ENCODE data around the gene PTPRN2.

Gene PTPRN2

DNA sequence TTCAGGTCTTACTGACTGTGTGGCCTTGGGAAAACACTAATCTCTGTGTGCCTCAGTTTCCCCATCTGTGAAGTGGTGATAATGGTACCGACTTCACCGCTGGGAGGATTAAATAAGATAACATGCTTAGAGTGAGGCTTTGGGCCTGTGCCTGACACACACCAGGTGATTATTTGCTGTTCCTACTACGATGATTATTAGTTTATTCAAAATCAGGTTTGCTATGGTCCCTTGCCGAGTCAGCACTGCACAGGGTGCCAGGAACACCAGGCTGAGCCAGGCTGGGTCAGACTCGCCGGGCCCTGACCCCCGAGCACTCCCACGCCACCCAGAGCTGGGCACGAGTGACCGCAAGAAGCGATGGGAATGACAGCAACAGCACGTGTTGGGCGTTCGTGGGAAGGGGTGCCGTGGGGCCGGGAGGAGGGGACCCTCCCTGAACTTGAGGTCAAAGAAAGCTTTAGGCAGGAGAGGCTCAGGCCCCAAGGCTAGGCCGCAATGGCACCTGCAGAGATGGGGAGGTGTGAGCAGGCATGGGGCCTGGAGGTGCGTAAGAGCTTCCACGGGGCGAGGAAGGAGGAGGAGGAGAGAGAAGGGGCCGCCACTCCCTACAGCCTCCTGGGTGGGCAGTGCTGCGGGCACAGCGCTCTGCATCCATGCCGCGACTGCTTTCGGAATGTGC lies 925.4 kb downstream of the PTPRN2 start:
- DNase-seq (ENCODE audit: low read depth) = no peak
- TF ChIP-seq, protein P1, sequence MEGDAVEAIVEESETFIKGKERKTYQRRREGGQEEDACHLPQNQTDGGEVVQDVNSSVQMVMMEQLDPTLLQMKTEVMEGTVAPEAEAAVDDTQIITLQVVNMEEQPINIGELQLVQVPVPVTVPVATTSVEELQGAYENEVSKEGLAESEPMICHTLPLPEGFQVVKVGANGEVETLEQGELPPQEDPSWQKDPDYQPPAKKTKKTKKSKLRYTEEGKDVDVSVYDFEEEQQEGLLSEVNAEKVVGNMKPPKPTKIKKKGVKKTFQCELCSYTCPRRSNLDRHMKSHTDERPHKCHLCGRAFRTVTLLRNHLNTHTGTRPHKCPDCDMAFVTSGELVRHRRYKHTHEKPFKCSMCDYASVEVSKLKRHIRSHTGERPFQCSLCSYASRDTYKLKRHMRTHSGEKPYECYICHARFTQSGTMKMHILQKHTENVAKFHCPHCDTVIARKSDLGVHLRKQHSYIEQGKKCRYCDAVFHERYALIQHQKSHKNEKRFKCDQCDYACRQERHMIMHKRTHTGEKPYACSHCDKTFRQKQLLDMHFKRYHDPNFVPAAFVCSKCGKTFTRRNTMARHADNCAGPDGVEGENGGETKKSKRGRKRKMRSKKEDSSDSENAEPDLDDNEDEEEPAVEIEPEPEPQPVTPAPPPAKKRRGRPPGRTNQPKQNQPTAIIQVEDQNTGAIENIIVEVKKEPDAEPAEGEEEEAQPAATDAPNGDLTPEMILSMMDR (conservative IDR thresholded peaks at IDR 0.05; ENCODE audit: low read depth, low read length) = no peak
- no peak overlapping the region for H3K4me3 ChIP-seq (ENCODE audit: low read depth, low read length)

DNA sequence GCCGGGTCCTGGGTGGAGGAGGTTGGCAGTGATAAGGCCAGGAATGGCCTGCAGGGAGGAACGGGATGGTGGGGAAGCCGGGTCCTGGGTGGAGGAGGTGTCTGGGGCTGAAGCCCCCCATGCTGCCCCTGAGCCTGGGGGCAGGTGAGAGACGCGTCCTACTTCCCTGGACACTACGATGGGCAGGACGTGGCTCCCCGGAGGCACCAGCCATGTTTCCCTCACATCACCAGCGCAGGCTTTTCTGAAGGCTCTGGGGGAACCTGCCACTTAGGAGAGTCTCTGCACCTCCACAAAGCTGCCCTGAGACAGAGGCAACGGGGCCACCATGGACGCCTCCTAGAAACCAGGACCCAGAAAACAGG lies 926.0 kb downstream of the PTPRN2 start:
- H3K4me3 ChIP-seq (ENCODE audit: low read depth, low read length) = no peak overlapping the region
- TF ChIP-seq, protein P1 (conservative IDR thresholded peaks at IDR 0.05; ENCODE audit: low read depth, low read length) = no peak
- no peak for DNase-seq (ENCODE audit: low read depth)

DNA sequence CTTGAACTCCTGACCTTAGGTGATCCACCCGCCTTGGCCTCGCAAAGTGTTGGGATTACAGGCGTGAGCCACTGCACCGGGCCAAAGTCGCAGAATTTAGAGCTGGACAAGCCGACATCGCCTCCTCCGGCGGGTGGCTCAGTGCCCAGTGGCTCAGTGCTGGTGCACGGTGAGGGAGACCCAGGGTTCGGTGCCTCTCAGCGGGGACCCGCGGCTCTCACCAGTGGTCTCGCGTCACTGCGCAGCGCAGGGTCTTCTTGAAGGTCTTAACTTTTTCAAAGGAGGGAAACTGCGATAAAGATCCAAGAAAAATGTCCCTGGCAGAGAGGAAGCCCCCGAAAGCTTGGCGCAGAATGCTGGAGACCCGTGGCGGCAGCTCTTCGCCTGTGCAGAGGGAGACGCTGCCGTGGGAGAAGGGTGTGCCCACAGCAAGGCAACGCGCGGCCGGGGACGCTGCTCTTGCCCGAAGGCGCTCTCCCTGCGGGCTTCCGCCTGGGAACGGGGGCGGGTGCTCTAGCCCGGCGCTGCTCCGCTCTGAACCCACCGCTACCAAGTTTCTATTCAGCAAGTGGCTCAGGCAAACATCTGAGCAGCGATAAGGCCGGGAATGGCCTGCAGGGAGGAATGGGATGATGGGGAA lies 926.5 kb downstream of the PTPRN2 start:
- no peak for DNase-seq (ENCODE audit: low read depth)
- TF ChIP-seq, protein P1 (conservative IDR thresholded peaks at IDR 0.05; ENCODE audit: low read depth, low read length) = no peak
- no peak overlapping the region for H3K4me3 ChIP-seq (ENCODE audit: low read depth, low read length)

DNA sequence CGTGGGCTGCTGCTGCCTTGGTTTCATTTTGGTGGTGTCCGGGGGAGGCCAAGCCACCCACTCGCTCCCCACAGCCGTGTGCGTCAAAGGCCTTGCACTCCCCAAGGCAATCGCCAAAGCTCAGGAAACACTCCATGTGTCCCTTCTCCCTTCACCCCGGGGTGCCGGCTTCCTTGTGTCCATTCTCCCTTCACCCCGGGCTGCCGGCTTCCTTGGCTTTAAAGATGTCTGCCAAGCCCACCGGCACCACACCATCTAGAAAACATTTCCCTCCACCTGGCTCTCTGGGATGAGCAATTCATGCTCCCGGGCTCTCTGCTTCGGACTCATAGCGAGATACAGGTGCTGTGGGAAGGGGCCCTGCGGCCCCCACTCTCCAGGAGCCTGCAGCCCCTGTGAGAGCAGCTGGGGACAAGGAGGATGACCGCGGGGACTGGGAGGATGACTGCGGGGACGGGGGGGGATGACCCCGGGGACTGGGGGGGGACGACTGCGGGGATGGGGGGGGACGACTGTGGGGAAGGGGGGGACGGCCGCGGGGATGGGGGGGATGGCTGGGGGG lies 928.7 kb downstream of the PTPRN2 start:
- no peak overlapping the region for H3K4me3 ChIP-seq (ENCODE audit: low read depth, low read length)
- TF ChIP-seq, protein P1 (conservative IDR thresholded peaks at IDR 0.05; ENCODE audit: low read depth, low read length) = no peak
- DNase-seq (ENCODE audit: low read depth) = no peak

DNA sequence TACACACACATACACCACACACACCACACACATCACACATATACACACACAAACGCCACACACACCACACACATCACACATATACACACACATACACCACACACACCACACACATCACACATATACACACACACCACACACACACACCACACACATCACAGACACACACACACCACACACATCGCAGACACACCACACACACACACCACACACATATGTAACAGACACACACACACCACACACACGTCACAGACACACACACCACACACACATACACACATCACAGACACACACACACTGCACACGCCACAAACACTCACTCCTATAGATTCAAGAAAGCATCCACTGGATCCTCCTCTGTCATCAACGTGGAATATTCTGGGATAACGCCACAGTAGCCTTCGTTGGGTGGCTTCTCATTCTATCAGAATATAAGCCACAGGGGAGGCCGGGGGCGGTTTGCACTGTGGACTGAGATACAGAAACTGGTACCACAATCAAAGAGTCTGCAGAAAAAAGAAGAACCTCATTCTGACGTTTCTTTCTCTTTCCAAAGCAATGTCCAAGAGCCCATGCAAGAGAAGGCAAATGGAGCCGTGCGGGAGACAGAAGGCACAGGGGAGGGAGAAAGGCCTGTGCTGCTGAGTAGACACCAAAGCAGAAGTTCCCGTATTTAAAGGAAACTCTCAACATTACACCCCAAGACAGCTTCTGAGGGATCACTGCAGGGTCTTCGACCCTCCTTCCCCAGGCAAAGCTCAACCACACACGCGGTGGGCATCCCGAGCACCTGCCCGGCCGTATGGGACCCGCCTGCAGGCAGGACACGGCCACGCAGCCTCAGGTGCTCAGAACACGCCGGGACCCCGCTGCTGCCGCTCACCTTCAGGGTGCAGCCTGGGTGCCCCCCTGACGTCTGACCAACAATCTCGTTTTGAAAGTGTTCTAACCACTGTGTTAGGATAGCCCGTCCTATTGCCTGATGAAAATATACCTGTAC lies 929.6 kb downstream of the PTPRN2 start:
- DNase-seq (ENCODE audit: low read depth) = no peak
- H3K4me3 ChIP-seq (ENCODE audit: low read depth, low read length) = no peak overlapping the region
- TF ChIP-seq, protein P1 (conservative IDR thresholded peaks at IDR 0.05; ENCODE audit: low read depth, low read length) = no peak

DNA sequence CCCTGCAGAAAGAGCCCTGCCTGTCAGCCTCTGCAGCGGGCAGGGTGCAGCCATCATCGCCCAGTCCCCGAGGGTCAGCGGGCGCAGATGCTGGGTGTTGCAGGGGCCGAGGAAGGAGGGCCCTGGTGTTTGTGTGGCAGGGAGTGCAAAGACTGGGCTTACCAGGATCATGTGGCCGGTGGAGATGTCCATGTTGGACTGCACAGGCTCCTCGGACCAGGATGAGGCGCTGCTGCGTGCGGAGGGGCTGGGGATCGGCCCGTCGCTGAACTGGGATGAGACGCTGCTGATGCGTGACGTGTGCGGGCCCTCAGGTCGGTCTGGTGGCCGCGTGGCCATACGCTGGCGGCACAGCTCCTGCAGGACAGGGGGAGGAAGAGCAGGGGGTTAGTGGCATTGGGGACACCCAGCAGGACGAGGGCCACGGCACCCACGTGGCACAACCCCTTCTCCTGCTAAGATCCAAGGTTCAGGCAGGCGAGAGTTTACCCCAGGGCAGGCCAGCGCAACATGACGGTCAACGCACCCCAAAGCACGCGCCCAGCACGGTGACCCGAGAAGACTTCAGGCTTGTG lies 931.3 kb downstream of the PTPRN2 start:
- no peak overlapping the region for H3K4me3 ChIP-seq (ENCODE audit: low read depth, low read length)
- TF ChIP-seq, protein P1 (conservative IDR thresholded peaks at IDR 0.05; ENCODE audit: low read depth, low read length) = no peak
- DNase-seq (ENCODE audit: low read depth) = no peak

Data from choroid plexus epithelial cell (primary cell).